ENCODE data around the gene PRKG1.

PRKG1 gene

DNA sequence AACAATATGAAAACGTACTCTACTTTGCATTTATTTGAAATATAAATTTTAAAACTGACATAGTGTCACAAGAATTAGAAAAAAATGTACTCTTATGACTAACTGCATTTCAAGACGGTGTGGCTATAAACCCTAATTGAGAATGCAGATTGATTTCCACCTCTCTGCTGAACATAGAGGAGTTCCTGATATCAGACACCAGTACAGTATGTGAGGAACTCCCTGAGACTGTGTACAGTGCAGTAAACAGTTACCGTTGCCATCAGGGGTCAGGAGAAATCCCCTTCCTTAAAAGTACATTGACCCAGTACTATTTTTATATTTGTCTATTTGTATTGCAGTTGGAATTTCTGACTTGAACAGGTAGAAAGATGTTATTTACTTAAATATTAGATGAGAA is 1178.0 kb downstream of the PRKG1 start:
- no peak for DNase-seq (ENCODE audit: low read depth, low spot score)

DNA sequence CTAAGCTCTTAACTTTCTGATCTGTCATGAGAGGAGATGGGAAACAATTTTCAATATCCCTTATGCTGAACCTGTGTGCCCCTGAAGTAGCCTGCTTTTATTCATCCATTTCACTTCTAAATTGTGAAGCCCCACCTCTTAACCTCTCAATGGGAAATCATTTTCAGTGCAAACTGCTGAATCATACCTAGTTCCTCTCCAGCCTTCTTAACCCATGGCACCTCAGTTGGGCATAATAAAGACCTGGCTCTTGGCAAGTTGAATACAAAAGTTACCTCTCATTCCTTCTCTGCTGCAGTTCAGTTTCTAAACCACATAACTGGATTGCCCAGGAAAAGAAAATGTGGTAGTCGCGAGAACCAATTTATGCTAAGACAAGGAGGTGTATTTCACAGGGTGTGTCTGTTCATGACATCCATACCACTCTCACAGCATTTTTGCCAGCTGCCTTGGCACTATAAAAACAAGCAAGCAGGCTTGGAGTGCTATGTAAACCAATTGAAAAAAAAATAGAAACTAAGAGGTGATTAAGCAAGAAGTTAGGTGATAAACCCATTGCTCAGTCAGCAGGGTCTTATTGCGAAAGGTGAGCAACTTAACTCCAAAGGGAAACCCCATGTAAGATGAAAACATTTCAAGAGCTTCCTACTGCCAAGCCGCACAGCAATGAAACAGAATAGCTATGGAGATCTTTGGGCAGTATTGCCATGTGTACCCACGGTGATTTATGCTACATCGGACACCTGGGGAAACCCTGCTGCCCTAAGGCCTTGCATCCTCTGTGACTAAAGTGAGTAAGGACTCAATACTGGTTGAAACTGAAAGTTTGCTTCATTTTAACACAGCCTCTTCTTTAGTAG is 1182.8 kb downstream of the PRKG1 start:
- DNase-seq (ENCODE audit: low read depth, low spot score): no peak

DNA sequence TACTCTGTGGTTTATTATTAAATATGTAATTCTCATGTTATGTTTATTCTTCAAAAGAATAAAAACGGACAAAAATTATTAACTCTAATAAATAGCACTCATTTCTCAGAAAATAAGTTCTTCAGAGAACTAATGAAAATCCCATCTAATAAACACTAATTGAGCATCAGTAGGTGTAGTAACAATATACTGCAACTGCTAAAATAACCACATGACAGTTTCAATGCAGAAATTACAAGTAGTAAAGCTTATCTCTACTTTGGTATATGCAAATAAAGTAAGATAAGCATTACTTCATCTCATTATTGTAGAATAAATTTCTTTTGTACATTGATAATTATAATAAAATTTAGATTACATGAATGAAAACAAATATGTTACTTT is 1183.4 kb downstream of the PRKG1 start:
- DNase-seq (ENCODE audit: low read depth, low spot score): no peak

DNA sequence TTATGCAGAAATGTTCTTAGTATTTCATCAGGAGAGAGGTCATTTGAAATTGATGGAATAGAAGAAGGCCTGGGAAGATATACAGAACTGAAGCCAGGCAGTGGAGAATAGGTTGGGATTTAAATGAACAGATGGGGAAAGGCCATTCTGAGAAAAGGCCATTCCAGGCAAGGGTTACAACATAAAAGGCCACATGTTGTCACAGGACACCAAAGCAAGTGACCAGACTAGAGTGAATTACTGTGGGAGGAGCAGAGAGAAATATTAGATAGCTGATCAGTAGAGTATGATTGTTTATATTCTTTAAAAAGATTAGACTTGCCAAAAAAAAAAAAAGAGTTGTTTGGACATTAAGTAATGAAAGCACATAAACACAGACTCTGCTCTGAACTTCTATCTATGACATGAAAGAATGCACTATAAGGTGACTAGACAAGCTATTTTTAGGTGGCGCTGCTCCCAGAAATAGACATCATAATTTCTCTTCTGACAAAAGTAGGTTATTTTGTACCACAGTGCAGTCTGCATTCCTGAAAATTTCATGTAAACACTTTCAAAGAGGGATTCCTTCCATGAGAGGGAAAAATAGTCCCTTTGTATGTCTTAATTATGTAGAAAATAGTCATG is 1184.6 kb downstream of the PRKG1 start:
- DNase-seq (ENCODE audit: low read depth, low spot score): no peak

DNA sequence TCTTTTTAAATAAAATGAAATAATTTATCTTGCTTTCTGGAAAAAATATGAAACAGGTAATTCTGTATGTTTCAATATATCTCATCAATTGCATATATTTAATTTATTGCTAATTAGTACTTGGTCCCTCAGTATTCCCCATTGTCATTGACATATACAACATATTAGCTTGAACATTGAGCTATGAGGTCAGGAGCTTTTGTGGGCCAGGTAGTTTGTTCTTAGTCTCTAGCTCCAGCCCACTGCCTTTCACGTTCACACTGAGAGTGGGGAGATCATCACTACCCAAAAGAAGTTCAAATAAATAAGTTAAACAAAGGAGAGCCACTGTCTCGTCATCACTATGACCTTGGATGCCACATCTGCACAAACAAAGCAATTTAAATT is 1185.1 kb downstream of the PRKG1 start:
- no peak for DNase-seq (ENCODE audit: low read depth, low spot score)

DNA sequence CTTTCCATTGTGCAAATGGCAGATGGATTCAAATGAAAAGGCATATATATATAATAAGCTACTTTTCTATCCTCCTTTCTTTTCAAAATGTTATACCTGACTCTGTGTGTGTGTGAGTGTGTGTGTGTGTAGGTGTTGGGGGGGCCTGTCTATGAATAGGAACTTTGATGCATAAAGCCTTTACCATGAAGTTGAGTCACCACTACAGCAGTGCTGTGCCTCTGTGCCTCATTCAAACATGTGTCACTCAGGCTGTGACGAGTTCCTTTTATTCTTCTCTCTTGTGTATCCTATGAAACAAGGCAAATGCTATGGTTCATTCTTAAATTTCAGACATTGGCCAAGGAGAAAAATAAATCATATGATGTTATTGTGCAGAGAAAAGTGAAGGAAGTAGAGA is 1187.1 kb downstream of the PRKG1 start:
- DNase-seq (ENCODE audit: low read depth, low spot score): no peak

DNA sequence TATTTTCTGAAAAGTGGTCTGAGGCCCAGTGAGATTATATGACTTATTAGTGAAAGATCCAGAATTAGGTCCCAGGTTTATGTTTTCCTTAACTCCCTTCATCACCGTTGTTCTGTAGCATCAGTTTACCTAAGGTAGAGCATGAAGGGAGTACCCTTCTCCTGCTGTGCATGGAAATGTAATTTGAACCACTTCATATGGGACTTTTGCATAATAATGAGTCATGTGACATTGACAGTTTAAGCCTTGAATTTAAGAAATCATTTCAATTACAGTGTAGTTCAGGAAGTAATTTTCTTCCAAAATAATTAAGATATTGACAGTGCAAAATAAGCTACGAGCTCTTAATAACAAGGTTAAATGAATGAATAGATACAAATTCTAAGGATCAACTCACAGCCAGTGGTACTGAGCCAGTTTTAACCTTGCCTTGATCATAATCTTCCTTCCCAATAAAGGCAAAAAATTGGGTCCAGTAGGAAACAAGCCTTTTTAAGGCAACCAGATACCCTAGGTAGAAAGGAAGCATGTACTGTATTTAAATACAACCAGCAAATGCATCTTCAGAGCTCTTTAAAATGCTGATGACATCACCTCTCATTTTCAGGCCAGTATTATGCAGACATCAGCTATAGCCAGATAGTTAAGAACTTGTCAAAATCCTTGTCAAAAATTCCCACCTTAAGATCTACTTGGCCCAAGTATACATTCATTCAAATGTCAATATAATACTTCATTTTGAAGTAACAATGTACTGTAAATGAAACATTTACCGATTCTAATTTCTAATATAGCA is 1191.0 kb downstream of the PRKG1 start:
- no peak for DNase-seq (ENCODE audit: low read depth, low spot score)

DNA sequence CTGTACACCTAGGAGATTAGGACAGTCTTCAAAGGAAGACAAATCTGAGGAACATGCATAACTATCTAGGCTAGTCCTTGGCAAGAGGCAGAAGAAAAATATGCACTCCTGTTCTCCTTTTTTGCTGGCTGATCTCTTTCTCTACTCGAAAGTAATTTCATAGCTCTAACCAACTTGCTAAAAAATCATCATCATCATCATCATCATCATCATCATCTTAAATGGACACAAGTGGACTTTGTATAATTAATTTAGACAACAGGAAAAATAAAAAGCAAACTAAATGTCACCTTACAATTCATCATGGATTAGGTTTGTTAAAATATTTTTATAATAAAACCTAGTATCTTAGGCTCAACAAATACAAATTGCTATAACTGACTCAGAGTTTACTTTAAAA is 1192.6 kb downstream of the PRKG1 start:
- DNase-seq (ENCODE audit: low read depth, low spot score): no peak

DNA sequence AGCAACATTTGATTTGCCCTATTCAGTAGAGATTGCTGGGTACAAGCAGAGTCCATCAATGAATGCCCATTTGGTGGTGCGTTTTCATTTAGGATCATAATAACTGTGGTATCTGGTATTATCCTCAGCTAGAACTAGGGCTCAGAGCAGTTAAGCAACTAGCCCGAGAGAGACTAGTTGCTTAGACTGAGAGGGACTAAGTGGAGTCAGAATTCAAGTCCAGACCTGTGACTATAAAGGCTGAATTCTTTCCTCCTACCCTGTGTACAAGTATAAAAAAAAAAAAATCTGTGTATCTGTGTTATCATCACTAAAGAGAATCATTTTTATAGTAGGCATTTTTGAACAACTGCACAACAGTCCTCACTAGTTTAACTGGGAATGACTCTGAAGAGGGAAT is 1194.5 kb downstream of the PRKG1 start:
- DNase-seq (ENCODE audit: low read depth, low spot score): no peak

DNA sequence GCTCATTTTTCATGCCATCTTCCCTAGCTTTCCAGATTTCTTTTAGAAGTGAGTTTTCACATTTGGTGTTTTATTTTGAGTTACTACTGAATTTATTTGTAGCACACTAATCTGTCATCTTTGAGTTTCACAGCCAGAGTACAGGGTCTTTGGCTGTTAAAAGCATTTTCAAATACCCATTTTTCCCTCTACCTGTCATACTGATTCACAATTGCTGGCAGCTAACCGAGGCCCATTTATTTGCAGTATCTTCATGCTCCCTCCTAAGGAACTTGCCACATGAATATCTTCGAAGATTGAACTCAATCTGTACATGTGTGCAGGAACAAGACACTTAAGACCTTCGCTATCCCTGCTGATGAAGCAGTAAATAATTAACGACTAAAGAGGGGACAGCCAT is 1194.9 kb downstream of the PRKG1 start:
- DNase-seq (ENCODE audit: low read depth, low spot score): no peak

DNA sequence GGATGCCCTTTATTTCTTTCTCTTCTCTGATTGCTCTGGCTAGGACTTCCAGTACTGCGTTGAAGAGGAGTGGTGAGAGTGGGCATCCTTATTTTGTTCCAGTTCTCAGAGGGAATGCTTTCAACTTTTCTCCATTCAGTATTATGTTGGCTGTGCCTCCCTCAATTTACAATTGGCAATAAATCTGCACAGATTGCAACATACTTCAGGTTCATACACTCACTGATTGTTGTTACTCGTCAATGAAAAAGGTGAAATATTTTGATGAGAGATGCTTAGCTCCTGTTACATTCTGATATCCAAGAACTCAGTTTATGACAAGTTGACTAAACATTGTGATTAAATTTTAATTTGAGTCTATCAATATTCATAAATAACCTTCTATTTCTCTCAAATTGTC is 1201.9 kb downstream of the PRKG1 start:
- no peak for DNase-seq (ENCODE audit: low read depth, low spot score)

DNA sequence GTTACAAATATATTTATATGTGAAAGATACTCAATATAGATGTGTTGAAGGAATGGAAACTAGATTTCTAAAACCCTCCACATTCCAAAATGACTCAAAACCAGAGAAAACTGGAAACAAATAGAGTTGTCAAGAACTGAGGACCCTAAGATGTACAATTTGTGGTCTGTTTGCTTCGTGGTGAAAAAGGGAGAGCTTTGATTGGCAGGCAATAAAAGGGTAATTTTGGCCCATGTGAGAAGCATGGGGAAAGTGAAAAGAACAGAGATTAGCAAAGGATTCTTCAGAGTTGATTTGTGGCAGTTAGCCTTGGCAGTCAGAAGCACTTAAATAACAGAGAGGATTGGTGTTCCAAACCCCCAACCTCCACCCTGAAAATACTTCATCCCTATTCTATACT is 1202.7 kb downstream of the PRKG1 start:
- DNase-seq (ENCODE audit: low read depth, low spot score): no peak

DNA sequence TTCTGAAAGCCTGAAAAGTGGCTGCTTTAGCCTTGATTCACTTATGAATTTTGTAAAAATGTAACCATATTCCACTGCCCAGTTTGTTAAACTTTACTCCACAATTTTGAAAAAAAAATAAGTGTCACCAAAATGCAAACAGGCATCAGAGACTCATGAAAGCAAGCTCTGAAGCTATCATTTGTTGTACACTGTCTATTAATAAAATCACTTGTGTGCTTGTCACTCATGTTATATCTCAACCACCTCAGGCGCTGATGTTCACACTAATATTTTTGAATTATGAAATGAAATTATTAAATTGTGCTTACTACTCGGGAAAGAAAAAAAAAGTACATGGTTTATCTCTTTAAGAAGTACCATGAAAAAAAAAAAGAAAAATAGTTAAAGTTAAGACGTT is 1205.3 kb downstream of the PRKG1 start:
- DNase-seq (ENCODE audit: low read depth, low spot score): no peak

DNA sequence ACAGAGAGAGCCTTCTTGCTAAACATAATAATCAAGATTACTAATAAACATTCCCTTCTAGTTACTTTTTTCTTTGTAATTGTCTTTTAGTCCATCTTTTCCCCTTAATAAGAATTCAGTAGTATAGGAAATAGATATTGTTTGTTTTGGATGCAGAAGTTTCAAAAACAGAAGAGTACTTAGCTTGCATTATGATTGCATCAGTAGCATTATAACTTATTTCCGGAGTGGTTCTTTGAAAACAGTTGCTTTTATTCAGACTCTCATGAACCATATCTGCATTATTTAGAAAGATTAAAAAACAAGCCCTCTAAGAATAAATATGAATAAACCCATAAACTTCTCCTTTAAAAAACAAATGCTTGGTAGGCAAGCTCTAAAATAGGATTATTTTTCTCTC is 1205.8 kb downstream of the PRKG1 start:
- no peak for DNase-seq (ENCODE audit: low read depth, low spot score)

DNA sequence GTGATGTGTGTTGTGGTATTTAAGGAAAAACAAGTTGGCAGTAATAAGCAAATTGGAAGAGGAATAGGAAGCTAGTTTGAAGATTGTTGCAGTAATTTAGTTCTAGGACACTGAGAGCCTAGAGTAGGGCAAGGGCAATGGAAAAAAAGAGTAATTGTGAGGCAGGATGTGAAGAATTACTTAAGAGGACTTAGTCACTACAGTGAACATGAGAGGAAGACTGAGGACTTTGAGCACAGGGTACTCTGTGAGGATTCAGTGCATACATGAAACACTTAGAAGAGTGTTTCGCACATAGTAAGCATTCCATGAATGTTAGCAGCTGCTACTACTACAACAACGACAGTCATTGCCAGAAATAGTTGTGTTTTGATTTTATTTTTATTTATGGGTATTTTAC is 1208.9 kb downstream of the PRKG1 start:
- DNase-seq (ENCODE audit: low read depth, low spot score): no peak

DNA sequence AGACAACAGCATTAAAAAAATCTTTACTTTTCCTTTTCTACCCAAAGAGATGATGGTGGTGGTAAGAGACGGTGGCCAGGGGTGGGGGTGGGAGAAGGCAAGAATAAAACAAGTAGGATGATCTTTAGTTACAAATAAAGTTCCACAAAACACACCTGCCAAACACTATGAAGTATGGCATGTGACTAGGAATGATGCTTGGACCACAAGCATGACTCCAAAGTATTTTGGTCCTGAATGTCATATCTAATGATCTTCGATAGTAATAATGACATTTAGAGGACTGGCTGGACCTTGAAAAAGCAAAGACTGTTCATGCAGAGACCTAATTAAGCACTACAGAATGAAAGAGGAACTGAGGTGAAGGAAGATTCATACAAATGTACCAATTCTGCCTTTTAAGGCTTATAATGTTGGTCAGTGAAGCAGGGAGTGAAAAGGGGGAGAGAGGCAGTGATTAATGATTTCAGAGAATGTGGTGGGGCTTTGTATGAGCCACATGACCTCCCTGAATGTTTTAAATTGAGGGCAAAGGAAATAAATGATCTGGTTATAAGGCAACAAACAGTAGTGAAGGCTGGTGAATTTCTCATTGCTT is 1210.2 kb downstream of the PRKG1 start:
- DNase-seq (ENCODE audit: low read depth, low spot score): no peak

DNA sequence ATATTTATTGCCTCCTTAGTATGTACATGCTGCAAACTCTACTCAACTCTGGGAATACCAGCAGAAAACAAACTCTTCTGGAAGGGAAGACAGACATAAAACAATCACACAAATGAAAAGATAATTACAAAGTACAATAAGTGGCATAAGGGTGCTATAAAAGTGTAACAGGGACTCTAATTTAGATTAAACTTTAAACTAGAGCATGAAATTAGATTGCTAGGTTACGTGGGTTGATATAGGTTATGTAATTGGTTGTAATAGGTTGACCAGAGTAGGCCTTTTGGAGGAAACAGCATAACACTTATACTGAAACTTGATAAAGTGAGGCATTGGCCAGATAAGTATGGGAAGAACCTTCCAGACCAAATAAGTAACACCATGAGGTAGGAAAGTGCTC is 1213.6 kb downstream of the PRKG1 start:
- no peak for DNase-seq (ENCODE audit: low read depth, low spot score)

DNA sequence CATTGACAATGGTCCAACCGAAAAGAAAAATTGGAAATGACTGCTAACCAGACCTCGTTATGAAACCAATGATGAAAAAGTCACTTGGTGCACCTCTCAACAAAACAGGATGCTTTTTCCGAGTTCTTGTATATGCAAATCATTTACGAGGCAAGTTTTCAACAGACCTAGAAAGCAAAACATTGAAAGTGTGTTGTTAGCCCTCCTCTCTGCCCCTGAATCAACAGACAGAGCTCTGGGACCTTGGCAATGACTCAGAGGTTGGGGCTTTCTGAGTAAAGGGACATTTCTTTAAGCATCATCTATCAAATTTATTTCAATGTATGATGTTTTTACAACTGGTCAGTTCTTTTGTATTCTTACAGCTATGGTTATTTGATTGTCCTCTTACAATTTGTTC is 1223.5 kb downstream of the PRKG1 start:
- no peak for DNase-seq (ENCODE audit: low read depth, low spot score)

DNA sequence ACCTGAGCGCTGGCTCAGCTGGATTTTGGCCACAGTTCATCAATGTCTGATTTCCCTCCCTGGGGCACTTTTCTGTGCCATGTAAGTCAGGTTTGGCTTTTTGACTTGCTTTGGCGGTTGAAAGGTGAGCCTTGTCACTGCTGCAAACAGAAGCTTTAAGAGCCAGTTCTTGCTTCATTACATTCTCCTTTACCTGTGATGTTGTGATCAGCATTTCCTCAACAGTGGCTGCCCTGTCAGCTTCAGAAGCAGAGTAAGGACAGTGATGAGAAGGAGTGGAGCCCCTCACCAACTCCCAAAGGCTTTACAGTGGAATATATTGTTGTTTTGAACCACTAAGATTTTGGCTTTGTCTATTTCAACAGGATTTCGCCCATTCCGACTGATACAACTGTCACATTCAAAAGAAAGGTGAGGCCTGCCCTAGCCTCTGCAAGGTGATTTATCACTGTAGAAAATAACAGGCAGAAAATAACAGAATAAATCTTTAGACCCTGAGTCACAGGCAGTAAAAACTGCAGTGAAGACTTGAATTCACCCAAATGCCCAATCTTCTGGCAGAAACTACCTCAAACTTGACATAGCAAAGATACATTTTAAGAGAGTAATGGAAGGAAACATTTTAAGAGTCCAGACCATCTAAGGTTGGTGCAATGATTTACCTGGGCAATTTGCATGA is 1226.5 kb downstream of the PRKG1 start:
- DNase-seq (ENCODE audit: low read depth, low spot score): no peak

DNA sequence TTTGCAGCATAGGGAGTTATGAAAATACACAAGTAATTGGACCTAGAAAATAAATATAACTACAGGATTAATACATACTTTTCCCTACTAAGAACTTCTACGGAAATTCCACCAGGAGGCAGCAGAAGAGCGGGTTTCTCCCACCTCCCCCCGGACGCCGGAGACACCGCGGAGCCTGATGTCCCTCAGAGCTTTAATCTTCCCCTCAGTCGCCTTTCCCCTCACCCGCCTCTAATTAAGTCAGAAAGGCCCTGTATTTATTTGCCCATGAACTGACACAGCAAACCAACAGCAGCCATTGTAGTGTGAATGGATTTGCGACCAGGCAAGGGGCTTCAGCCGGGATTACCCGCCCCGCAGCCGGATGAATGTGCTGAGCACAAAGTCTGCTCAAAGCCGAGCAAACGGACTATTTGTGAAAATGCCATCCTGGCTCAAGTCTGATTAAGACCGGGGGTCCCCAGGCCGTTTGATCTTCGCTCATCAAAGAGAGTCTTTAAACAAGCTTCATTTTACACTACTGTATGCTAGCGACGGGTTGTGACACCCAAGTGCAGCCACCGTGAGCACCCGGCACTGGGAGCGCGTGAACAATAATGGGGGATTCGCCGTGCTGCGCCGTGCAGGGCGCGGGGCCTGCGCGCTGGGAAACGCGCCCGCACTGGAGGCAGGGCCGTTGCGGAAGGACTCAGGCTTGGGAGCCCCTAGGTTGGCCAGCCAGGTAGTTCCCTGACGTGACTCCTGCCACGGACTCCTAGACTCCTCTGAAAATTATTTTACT is 1234.2 kb downstream of the PRKG1 start:
- DNase-seq (ENCODE audit: low read depth, low spot score): no peak

DNA sequence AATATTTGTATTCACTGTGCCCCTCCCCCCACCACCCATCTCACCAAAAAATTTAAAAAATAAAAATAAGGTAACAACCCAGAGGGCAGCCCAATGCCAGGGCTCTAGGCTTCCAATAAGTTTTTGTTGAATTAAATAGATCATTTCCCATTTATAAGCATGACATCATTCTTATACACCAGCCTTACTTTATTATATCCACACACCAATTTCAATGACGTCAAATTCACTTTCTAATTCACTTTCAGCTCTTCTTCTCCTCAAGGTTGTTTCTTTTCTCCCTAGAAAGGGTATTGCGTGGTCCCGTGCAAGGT is 1238.6 kb downstream of the PRKG1 start:
- no peak for DNase-seq (ENCODE audit: low read depth, low spot score)

All from activated CD4-positive, CD25-positive, alpha-beta regulatory T cell treated with anti-CD3 and anti-CD28 coated beads, Interleukin-2, amount 50 U/mL, for 16 hours (primary cell).